Neural progenitor cell (in vitro differentiated cells): ENCODE results near the gene DHTKD1.

Experiments
- EZH2 ChIP-seq: fragments of 200-600 bp; sonication (generic); IDR thresholded peaks from 2 replicates; pipeline ENCODE4 v1.6.1; 2017; ENCODE audit warnings: antibody characterized with exemption, mild to moderate bottlenecking, moderate library complexity
- EZH2phosphoT487 ChIP-seq: fragments of 200-600 bp; sonication (generic); IDR thresholded peaks from 2 replicates; pipeline ENCODE4 v1.6.1; 2017; ENCODE audit warnings: antibody characterized with exemption
- TF ChIP-seq, protein P1 (sequence below): fragments of 200-600 bp; sonication (generic); IDR thresholded peaks from 2 replicates; pipeline ENCODE4 v1.5.1; 2017; ENCODE audit warnings: antibody characterized with exemption, mild to moderate bottlenecking

DNA sequence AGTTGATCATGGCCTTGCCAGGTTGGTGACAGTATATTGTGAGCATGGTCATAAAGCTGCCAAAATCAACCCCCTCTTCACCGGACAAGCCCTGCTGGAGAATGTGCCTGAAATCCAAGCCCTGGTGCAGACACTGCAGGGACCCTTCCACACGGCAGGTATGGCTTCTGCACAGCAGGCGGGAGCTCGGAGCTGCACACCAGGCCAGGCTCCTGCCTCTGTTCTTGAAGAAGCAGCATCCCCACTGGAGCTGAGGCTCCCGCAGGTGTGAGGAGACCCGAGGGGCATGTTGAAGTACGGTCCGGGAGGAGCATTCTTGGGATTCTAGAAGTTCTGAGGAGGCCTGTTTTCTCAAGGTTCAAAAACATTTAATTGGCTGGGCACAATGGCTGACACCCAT lies 12.7 kb downstream of the DHTKD1 start:
- no peak for TF ChIP-seq EZH2phosphoT487
- TF ChIP-seq EZH2, result no peak
- TF ChIP-seq, protein P1, sequence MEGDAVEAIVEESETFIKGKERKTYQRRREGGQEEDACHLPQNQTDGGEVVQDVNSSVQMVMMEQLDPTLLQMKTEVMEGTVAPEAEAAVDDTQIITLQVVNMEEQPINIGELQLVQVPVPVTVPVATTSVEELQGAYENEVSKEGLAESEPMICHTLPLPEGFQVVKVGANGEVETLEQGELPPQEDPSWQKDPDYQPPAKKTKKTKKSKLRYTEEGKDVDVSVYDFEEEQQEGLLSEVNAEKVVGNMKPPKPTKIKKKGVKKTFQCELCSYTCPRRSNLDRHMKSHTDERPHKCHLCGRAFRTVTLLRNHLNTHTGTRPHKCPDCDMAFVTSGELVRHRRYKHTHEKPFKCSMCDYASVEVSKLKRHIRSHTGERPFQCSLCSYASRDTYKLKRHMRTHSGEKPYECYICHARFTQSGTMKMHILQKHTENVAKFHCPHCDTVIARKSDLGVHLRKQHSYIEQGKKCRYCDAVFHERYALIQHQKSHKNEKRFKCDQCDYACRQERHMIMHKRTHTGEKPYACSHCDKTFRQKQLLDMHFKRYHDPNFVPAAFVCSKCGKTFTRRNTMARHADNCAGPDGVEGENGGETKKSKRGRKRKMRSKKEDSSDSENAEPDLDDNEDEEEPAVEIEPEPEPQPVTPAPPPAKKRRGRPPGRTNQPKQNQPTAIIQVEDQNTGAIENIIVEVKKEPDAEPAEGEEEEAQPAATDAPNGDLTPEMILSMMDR, result no peak
